Left ventricle myocardium inferior (tissue), 1 donor: ENCODE results near the gene DCT. TPM values are rescaled to one million over a fixed set of nuclear protein-coding genes. Genes with fewer than 3 reads are reported as not detected.

ENCODE experiments used
- DNase-seq: peaks from one replicate; pipeline ENCODE4 v3.0.0-alpha.2; 2020
- H3K27ac ChIP-seq: fragments of 200-600 bp; replicated peaks from 2 replicates; pipeline ENCODE4 v1.8.0; 2021
- H3K27me3 ChIP-seq: fragments of 200-600 bp; 2 replicates; pipeline ENCODE4 v1.8.0; 2021; ENCODE audit warnings: low read depth
- H3K36me3 ChIP-seq: fragments of 200-600 bp; 2 replicates; pipeline ENCODE4 v1.8.0; 2021
- H3K4me1 ChIP-seq: fragments of 200-600 bp; 2 replicates; pipeline ENCODE4 v1.8.0; 2021
- H3K4me3 ChIP-seq: fragments of 200-600 bp; 2 replicates; pipeline ENCODE4 v1.8.0; 2021; ENCODE audit warnings: mild to moderate bottlenecking, moderate library complexity
- H3K9me3 ChIP-seq: fragments of 200-600 bp; replicated peaks from 2 replicates; pipeline ENCODE4 v1.8.0; 2021
- intact Hi-C: fragments of 100-400 bp; cut with micrococcal nuclease; formaldehyde crosslinking; loops from one replicate; pipeline ENCODE4 v1.11.0; 2022
- total RNA-seq: library from RNA; stranded (reverse); fragmentation: NEBNext Ultra II Directional; extraction: Animal tissue kit (Norgen Biotek cat#: 25700); gene quantifications from one replicate; pipeline ENCODE4 v1.2.1, GENCODE V29; 2021
- TF ChIP-seq, protein P1 (sequence below): fragments of 200-600 bp; IDR thresholded peaks from 2 replicates; pipeline ENCODE4 v1.8.0; 2021; ENCODE audit warnings: antibody characterized with exemption, mild to moderate bottlenecking, borderline replicate concordance
- donor health status: DM: no; HTN: yes; CAD: no; lungs with severe emphysema.

Gene DCT
- total RNA-seq, 1 donor from 2014 or later, result 0.16 TPM

DNA sequence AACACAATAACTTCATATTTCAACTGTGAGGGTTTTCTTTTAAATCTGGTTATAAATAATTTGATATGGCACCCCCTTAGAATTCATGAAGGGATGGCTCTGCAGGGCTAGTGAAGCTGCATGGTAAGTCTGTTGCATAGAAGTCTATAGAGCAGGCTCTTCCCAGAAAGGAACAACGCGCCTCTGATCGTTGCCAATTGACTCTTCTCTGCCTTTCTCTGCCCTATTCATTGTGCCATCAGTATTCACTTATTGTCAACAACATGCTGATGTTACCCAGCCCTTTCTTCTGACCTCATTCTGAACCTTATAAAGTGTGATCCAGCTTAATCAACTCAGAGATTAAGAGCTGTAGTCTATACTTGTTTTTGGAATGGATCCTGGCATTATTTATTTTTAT, 16.3 kb upstream of the DCT start:
- H3K4me3 ChIP-seq, result no peak overlapping the region
- no peaks in the 10 kb centered on the region for H3K36me3 ChIP-seq
- H3K9me3 ChIP-seq, result peaks cover 9% of the 10 kb centered on the region
- no peaks in the 10 kb centered on the region for H3K27me3 ChIP-seq
- no peak for DNase-seq
- no peaks in the 10 kb centered on the region for H3K4me1 ChIP-seq
- intact Hi-C loops, result no loop called here
- TF ChIP-seq, protein P1, sequence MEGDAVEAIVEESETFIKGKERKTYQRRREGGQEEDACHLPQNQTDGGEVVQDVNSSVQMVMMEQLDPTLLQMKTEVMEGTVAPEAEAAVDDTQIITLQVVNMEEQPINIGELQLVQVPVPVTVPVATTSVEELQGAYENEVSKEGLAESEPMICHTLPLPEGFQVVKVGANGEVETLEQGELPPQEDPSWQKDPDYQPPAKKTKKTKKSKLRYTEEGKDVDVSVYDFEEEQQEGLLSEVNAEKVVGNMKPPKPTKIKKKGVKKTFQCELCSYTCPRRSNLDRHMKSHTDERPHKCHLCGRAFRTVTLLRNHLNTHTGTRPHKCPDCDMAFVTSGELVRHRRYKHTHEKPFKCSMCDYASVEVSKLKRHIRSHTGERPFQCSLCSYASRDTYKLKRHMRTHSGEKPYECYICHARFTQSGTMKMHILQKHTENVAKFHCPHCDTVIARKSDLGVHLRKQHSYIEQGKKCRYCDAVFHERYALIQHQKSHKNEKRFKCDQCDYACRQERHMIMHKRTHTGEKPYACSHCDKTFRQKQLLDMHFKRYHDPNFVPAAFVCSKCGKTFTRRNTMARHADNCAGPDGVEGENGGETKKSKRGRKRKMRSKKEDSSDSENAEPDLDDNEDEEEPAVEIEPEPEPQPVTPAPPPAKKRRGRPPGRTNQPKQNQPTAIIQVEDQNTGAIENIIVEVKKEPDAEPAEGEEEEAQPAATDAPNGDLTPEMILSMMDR, result no peak
- H3K27ac ChIP-seq, result no peak overlapping the region

DNA sequence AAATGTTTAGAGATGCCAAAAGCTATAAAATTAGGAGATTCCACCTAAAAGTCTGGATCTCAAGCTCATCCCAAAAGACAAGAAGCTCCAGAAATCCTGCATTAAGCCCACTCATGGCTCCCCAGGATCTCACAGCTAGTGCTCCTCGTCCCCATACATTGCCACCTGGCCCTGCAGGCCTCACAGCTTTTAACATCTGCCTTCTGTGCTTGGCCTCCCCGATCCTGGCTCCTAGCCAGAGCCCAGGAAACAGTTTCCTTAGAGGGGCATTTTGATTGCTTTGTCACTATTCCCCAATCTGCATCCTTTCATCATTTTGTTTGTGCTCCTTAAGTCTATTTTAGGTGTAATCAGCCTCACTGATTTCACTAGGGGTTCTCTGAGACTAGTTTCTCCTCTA, 14.5 kb upstream of the DCT start:
- TF ChIP-seq, protein P1, result no peak
- DNase-seq, result no peak
- Histone ChIP-seq H3K27ac (no peak overlapping the region), H3K9me3 (peaks cover 9% of the 10 kb centered on the region), H3K36me3 (no peaks in the 10 kb centered on the region), H3K4me3 (no peak overlapping the region), H3K4me1 (no peaks in the 10 kb centered on the region), H3K27me3 (no peaks in the 10 kb centered on the region)
- intact Hi-C loops, result no loop called here

DNA sequence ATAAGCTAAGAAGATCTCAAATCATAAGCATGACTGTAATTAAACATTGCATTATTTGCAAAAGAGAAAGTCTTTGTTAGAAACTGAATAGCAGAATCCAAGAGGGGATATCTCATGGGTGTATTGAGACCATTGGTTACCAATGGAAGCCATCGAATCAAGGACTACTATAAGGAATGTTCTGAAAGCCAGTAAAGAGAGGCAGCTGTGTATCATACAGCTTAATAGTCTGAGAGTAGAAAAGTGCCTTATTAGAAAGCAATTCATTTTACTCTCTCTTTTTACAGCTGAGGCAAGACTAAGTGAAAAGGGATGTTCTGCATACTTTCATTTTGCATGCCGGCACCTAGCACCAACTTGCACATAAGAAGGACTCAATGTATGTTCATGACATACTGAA, 7.6 kb upstream of the DCT start:
- H3K4me3 ChIP-seq, result no peak overlapping the region
- no peak overlapping the region for H3K27ac ChIP-seq
- no peak for DNase-seq
- H3K9me3 ChIP-seq, result peaks cover 5% of the 10 kb centered on the region
- H3K4me1 ChIP-seq, result no peaks in the 10 kb centered on the region
- peaks cover 4% of the 10 kb centered on the region for H3K27me3 ChIP-seq
- TF ChIP-seq, protein P1, result no peak
- H3K36me3 ChIP-seq, result no peaks in the 10 kb centered on the region
- intact Hi-C loops, result no loop called here

DNA sequence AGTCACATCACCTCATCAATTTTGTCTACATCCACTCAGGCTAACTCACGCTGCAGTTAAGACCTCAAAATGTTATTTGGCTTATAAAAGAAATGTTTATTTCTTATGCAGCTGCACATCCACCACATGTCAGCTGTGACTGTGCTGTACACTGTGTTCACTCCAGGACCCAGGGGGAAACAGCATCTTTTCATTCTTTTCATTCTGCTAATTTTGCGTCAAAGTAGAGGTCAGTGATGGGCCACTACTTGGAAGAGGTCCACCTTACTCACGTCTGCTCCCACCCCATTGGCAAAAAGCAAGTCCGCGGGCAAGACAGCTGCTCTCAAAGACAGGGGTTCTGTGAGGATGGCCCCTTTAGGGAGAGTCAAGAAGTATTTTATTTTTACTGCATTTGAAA, 4.5 kb upstream of the DCT start:
- TF ChIP-seq, protein P1, result no peak
- no peaks in the 10 kb centered on the region for H3K9me3 ChIP-seq
- H3K27me3 ChIP-seq, result peaks cover 4% of the 10 kb centered on the region
- H3K36me3 ChIP-seq, result no peaks in the 10 kb centered on the region
- H3K27ac ChIP-seq, result no peak overlapping the region
- no peak for DNase-seq
- H3K4me3 ChIP-seq, result no peak overlapping the region
- intact Hi-C loops, result no loop called here
- no peaks in the 10 kb centered on the region for H3K4me1 ChIP-seq

DNA sequence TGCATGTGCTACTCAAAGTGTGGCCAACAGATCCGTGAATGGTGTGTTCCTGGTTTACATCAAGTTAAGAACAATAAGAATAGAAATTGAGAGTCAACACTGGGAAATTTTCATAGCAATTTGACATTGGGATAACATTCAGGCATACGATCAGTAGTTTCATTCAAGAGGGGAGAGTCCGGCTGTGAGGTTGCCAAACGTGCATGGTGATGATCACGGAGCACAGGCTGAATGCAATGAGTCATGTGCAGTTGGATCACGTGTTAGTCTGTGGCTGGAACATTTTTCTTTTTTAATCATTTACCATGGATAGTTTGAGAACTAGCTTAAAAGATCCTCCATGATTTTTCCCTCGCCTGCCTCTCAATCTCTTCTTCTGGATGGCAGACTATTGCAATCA, 2.5 kb upstream of the DCT start:
- Histone ChIP-seq H3K4me1 (no peaks in the 10 kb centered on the region), H3K36me3 (no peaks in the 10 kb centered on the region), H3K27ac (peak overlapping the region; percentile 20), H3K27me3 (no peaks in the 10 kb centered on the region), H3K9me3 (no peaks in the 10 kb centered on the region), H3K4me3 (no peak overlapping the region)
- TF ChIP-seq, protein P1, result no peak
- DNase-seq, result peak; percentile 22
- intact Hi-C loops, result no loop called here

DNA sequence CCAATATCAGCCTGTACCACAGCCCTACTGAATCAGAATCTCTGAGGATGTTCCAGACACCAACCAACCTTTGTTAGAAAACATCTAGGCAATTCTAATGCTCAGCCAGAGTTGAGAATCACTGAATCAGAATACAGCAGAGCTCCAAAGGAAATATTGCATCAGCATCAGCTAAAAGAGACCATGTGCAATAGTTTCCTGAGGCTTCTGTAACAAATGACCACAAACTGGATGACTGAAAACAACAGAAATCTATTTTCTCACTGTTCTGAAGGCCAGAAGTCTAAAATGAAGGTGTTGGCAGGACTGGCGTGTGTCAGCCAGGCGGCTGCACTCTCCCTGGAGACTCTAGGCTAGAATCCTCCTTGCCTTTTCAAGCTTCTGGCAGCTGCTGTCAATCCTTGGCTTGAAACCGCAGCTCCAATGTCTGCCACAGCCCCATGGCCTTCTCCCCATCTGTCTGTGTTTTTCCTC, 1.2 kb upstream of the DCT start:
- Histone ChIP-seq H3K4me1 (no peaks in the 10 kb centered on the region), H3K36me3 (no peaks in the 10 kb centered on the region), H3K27me3 (no peaks in the 10 kb centered on the region), H3K4me3 (no peak overlapping the region), H3K27ac (peak overlapping the region; percentile 16), H3K9me3 (no peaks in the 10 kb centered on the region)
- peak; percentile 41 for DNase-seq
- intact Hi-C loops, result no loop called here
- TF ChIP-seq, protein P1, result no peak
